ENCODE results near the gene SIL1. TPM values are rescaled to one million over a fixed set of nuclear protein-coding genes. Genes with fewer than 3 reads are reported as not detected.

SIL1 gene
- polyA plus RNA-seq, 1 donor (not counting 4 experiments of a cell fraction or from before 2014, with no cell fraction given) = 45.4 TPM

- no peaks in the 10 kb centered on the region for H3K9me3 ChIP-seq (ENCODE audit: control insufficient read depth, low read depth, low read length)
- DNase-seq (ENCODE audit: low read depth, low spot score) (no peak), FAIRE-seq (no peak)
- peaks cover 17 to 21% of the 10 kb centered on the region in 2 experiments for H3K36me3 ChIP-seq (ENCODE audit: control insufficient read depth in 2 of 2, extremely low read depth in 1 of 2, insufficient read depth in 2 of 2, low read length in 2 of 2)
- H3K27me3 ChIP-seq (ENCODE audit: control insufficient read depth, extremely low read depth, insufficient read depth, low read length) = no peaks in the 10 kb centered on the region
- peaks cover 6% of the 10 kb centered on the region for H3K9me1 ChIP-seq (ENCODE audit: control insufficient read depth, extremely low read depth, insufficient read depth, low read length)
- dilution Hi-C loops (cut with MboI; ENCODE audit: extremely low pct_ligation_motif_present, low sequenced_read_pairs) = no loop called here
- no peaks in the 10 kb centered on the region for H4K20me1 ChIP-seq (ENCODE audit: control insufficient read depth, extremely low read depth, insufficient read depth, low read length)
- H3K27ac ChIP-seq (ENCODE audit: control insufficient read depth, insufficient read depth, low read length) = no peak overlapping the region
- H3K79me2 ChIP-seq (ENCODE audit: control insufficient read depth, insufficient read depth, low read length) = peaks cover 2% of the 10 kb centered on the region
- peaks cover 2% of the 10 kb centered on the region for H3K4me1 ChIP-seq (ENCODE audit: control insufficient read depth, extremely low read depth, insufficient read depth, low read length)
- H2AFZ ChIP-seq (ENCODE audit: control insufficient read depth, low read length) = no peak overlapping the region
- no peak overlapping the region for H3K9ac ChIP-seq (ENCODE audit: control insufficient read depth, extremely low read depth, insufficient read depth, low read length)
- no peak overlapping the region for H3K4me2 ChIP-seq (ENCODE audit: control insufficient read depth, extremely low read depth, insufficient read depth, low read depth, low read length)
- H3K4me3 ChIP-seq (ENCODE audit: control insufficient read depth in 2 of 3, extremely low read depth in 1 of 3, insufficient read depth in 2 of 3, low read depth in 1 of 3, low read length in 3 of 3) = no peak overlapping the region
- TF ChIP-seq CTCF (optimal IDR thresholded peaks at IDR 0.05 in 1 of 3, IDR thresholded peaks at IDR 0.05 in 1 of 3, conservative IDR thresholded peaks at IDR 0.05 in 1 of 3; ENCODE audit: extremely low read depth in 1 of 3, insufficient read depth in 2 of 3, low read length in 3 of 3) = no peak
Observed at GRCh38 chr5:138910546-138911185, 287.5 kb downstream of the SIL1 start.

GRCh38 chr5:138909734-138910133 is 288.4 kb downstream of the SIL1 start:
- dilution Hi-C loops (cut with MboI; ENCODE audit: extremely low pct_ligation_motif_present, low sequenced_read_pairs) = no loop called here
- Histone ChIP-seq H3K27ac (ENCODE audit: control insufficient read depth, insufficient read depth, low read length) (no peak overlapping the region), H3K9ac (ENCODE audit: control insufficient read depth, extremely low read depth, insufficient read depth, low read length) (no peak overlapping the region), H3K79me2 (ENCODE audit: control insufficient read depth, insufficient read depth, low read length) (peaks cover 2% of the 10 kb centered on the region), H3K9me1 (ENCODE audit: control insufficient read depth, extremely low read depth, insufficient read depth, low read length) (peaks cover 10% of the 10 kb centered on the region), H3K4me3 (ENCODE audit: control insufficient read depth in 2 of 3, extremely low read depth in 1 of 3, insufficient read depth in 2 of 3, low read depth in 1 of 3, low read length in 3 of 3) (no peak overlapping the region), H3K4me1 (ENCODE audit: control insufficient read depth, extremely low read depth, insufficient read depth, low read length) (peaks cover 7% of the 10 kb centered on the region), H3K4me2 (ENCODE audit: control insufficient read depth, extremely low read depth, insufficient read depth, low read depth, low read length) (no peak overlapping the region), H2AFZ (ENCODE audit: control insufficient read depth, low read length) (no peak overlapping the region), H4K20me1 (ENCODE audit: control insufficient read depth, extremely low read depth, insufficient read depth, low read length) (no peaks in the 10 kb centered on the region), H3K27me3 (ENCODE audit: control insufficient read depth, extremely low read depth, insufficient read depth, low read length) (no peaks in the 10 kb centered on the region), H3K36me3 (ENCODE audit: control insufficient read depth in 2 of 2, extremely low read depth in 1 of 2, insufficient read depth in 2 of 2, low read length in 2 of 2) (peaks cover 17 to 24% of the 10 kb centered on the region in 2 experiments), H3K9me3 (ENCODE audit: control insufficient read depth, low read depth, low read length) (no peaks in the 10 kb centered on the region)
- DNase-seq (ENCODE audit: low read depth, low spot score) (no peak), FAIRE-seq (no peak)
- TF ChIP-seq EZH2 (IDR thresholded peaks at IDR 0.05; ENCODE audit: low read length) (no peak), CTCF (optimal IDR thresholded peaks at IDR 0.05 in 1 of 3, IDR thresholded peaks at IDR 0.05 in 1 of 3, conservative IDR thresholded peaks at IDR 0.05 in 1 of 3; ENCODE audit: extremely low read depth in 1 of 3, insufficient read depth in 2 of 3, low read length in 3 of 3) (no peak)
